HepG2 (cell line): ENCODE results near the gene PRKAG1. TPM values are rescaled to one million over a fixed set of nuclear protein-coding genes. Genes with fewer than 3 reads are reported as not detected.

Experiments
- EP300 ChIP-seq, 3 experiments: sonication (generic) in 1 of 3; formaldehyde crosslinking in 1 of 3; IDR thresholded peaks; 2 replicates each; pipeline versions ENCODE4 v1.5.1 to v1.6.1; 2011 to 2020; ENCODE audit warnings: low read depth in 2 of 3, low read length in 2 of 3, borderline replicate concordance in 1 of 3, improper control_type of control experiment in 1 of 3, mild to moderate bottlenecking in 1 of 3, missing genetic modification reagents in 1 of 3, moderate library complexity in 1 of 3
- GATAD2A ChIP-seq: IDR thresholded peaks from 2 replicates; pipeline ENCODE4 v1.6.1; 2016
- NFYB ChIP-seq: sonication (generic); formaldehyde crosslinking; IDR thresholded peaks from 2 replicates; pipeline ENCODE4 v1.4.0; 2020; ENCODE audit warnings: missing genetic modification reagents
- PHB2 ChIP-seq: fragments of 450-650 bp; IDR thresholded peaks from 2 replicates; pipeline ENCODE4 v1.6.1; 2018; ENCODE audit not compliant: partially characterized antibody
- RXRB ChIP-seq: IDR thresholded peaks from 2 replicates; pipeline ENCODE4 v1.6.1; 2016; ENCODE audit warnings: borderline replicate concordance, missing genetic modification reagents, missing compliant biosample characterization
- SOX13 ChIP-seq, 3 experiments: fragments of 450-650 bp in 1 of 3; sonication (generic) in 1 of 3; formaldehyde crosslinking in 1 of 3; IDR thresholded peaks in 2 of 3; conservative IDR thresholded peaks in 1 of 3; 2 replicates each; pipeline versions ENCODE4 v1.5.0 to v1.6.1; 2016 to 2020; ENCODE audit warnings: antibody characterized with exemption in 1 of 3, mild to moderate bottlenecking in 1 of 3, missing compliant biosample characterization in 1 of 3, missing genetic modification reagents in 1 of 3, moderate library complexity in 1 of 3
- ZNF367 ChIP-seq: sonication (generic); formaldehyde crosslinking; IDR thresholded peaks from 2 replicates; pipeline ENCODE4 v1.4.0; 2020; ENCODE audit warnings: missing genetic modification reagents, borderline replicate concordance
- ZNF841 ChIP-seq: sonication (generic); formaldehyde crosslinking; IDR thresholded peaks from 2 replicates; pipeline ENCODE4 v1.8.1; 2023; ENCODE audit warnings: missing genetic modification reagents, borderline replicate concordance
- polyA plus RNA-seq, 8 experiments: library from polyadenylated mRNA; depleted of rRNA in 3 of 8; stranded (reverse) in 7 of 8; unstranded in 1 of 8; fragments of >200 nt; fragmentation: Illumina TruSeq in 4 of 8; extraction: Trizol in 4 of 8; gene quantifications; 2 replicates each; pipeline versions ENCODE4 v1.2.1 to v1.2.3, GENCODE V29; 2011 to 2016; ENCODE audit warnings: low read depth in 4 of 8, missing spikeins in 1 of 8, mixed read lengths in 1 of 8; ENCODE audit not compliant: insufficient read depth in 1 of 8
- total RNA-seq, 5 experiments: library from RNA; depleted of rRNA; stranded (reverse); fragments of >200 nt; fragmentation: Illumina TruSeq; extraction: Trizol; gene quantifications; 2 replicates each; pipeline ENCODE4 v1.2.3, GENCODE V29; 2016; ENCODE audit warnings: low read depth in 1 of 5
- TF ChIP-seq, protein P1 (sequence below): sonication (generic); formaldehyde crosslinking; IDR thresholded peaks from 2 replicates; pipeline ENCODE4 v1.5.1; 2020; ENCODE audit warnings: mild to moderate bottlenecking, missing genetic modification reagents, borderline replicate concordance
- TF ChIP-seq, protein P2 (sequence below): sonication (generic); formaldehyde crosslinking; IDR thresholded peaks from 2 replicates; pipeline ENCODE4 v1.4.0; 2020; ENCODE audit warnings: mild to moderate bottlenecking, missing genetic modification reagents
- TF ChIP-seq, protein P3 (sequence below): sonication (generic); formaldehyde crosslinking; IDR thresholded peaks from 2 replicates; pipeline ENCODE4 v1.8.0; 2022; ENCODE audit warnings: mild to moderate bottlenecking, missing genetic modification reagents; ENCODE audit not compliant: insufficient replicate concordance
- TF ChIP-seq, protein P4 (sequence below): sonication (generic); formaldehyde crosslinking; IDR thresholded peaks from 2 replicates; pipeline ENCODE4 v1.5.0; 2020; ENCODE audit warnings: mild to moderate bottlenecking, missing genetic modification reagents
- TF ChIP-seq, protein P5 (sequence below): sonication (generic); formaldehyde crosslinking; IDR thresholded peaks from 2 replicates; pipeline ENCODE4 v1.5.0; 2020; ENCODE audit warnings: mild to moderate bottlenecking, missing genetic modification reagents

The PRKAG1 gene
- total and polyA plus RNA-seq, 2 of the 13 experiments (the other 11 are each of a cell fraction or from before 2014, with no cell fraction given): 26.1 to 32.8 TPM

DNA sequence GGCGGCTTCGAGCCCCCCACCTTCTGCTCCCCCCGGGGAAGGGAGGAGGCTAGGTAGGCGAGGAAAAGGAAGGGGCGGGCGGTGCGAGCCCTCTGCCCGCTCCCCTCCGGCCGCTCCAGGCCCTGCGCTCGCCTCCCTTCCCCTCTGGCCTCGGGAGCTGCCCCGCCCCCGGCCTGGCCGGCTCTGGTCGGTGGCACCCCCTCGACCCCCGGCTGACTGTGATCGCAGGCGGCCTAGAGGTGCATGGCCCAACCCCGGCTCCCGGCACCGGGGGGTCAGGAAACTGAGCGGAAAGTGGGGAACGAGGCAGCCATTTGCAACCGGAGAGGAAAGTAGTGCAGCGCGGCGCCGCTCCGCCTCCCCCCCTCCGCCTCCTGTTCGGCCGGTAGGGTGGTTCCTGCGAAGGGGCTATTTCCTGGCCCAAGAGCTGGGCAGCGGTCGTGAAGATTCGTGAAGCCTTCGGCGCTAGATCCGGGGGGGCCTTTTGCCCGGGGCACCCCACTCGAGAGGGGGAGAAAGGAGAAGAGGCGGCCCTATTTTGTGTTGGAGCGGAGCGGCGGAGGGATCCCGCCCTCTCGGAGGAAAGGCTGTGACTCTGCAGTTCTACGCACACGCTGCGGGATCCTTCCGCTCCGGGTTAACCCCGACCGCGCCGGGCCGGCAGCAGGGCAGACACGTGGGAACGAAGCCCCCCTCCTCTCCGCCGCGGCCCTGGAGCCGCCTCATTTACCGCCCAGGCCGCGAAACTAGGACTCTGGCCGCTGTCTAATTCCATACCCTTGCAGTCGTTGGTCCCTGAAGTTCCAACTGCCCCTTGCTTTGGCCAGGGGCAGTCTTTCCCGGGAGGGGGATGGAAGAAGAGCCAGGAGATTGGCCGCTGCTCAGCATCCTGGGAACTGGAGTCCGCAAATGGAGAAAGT, 41.9 kb upstream of the PRKAG1 start, which contains the start of gene KMT2D (continued):
- TF ChIP-seq PHB2 (no peak), EP300 (IDR thresholded peaks at IDR 0.05; ENCODE audit: low read depth in 2 of 2, low read length in 2 of 2) (0 out of 4 replicates have a peak, but pooled peaks of 1 of the 2 experiments have one; percentile 44), EP300 (CRISPR knock-in tag; IDR thresholded peaks at IDR 0.05; ENCODE audit: borderline replicate concordance) (peak; percentile 73), ZNF841 (CRISPR knock-in tag) (peak; percentile 36; the same call in 1 of the 2 replicates), RXRB (CRISPR knock-in tag) (peak; percentile 58), ZNF367 (peak; percentile 23; the same call in 1 of the 2 replicates), NFYB (peak; percentile 33; the same call in 1 of the 2 replicates), GATAD2A (peak; percentile 80), SOX13 (IDR thresholded peaks at IDR 0.05) (no peak), SOX13 (CRISPR knock-in tag; conservative IDR thresholded peaks at IDR 0.05 in 1 of 2, IDR thresholded peaks at IDR 0.05 in 1 of 2) (peak in 1 of 2 experiments; percentile 57; a peak in 2 of 4 replicates)
- TF ChIP-seq, protein P1, sequence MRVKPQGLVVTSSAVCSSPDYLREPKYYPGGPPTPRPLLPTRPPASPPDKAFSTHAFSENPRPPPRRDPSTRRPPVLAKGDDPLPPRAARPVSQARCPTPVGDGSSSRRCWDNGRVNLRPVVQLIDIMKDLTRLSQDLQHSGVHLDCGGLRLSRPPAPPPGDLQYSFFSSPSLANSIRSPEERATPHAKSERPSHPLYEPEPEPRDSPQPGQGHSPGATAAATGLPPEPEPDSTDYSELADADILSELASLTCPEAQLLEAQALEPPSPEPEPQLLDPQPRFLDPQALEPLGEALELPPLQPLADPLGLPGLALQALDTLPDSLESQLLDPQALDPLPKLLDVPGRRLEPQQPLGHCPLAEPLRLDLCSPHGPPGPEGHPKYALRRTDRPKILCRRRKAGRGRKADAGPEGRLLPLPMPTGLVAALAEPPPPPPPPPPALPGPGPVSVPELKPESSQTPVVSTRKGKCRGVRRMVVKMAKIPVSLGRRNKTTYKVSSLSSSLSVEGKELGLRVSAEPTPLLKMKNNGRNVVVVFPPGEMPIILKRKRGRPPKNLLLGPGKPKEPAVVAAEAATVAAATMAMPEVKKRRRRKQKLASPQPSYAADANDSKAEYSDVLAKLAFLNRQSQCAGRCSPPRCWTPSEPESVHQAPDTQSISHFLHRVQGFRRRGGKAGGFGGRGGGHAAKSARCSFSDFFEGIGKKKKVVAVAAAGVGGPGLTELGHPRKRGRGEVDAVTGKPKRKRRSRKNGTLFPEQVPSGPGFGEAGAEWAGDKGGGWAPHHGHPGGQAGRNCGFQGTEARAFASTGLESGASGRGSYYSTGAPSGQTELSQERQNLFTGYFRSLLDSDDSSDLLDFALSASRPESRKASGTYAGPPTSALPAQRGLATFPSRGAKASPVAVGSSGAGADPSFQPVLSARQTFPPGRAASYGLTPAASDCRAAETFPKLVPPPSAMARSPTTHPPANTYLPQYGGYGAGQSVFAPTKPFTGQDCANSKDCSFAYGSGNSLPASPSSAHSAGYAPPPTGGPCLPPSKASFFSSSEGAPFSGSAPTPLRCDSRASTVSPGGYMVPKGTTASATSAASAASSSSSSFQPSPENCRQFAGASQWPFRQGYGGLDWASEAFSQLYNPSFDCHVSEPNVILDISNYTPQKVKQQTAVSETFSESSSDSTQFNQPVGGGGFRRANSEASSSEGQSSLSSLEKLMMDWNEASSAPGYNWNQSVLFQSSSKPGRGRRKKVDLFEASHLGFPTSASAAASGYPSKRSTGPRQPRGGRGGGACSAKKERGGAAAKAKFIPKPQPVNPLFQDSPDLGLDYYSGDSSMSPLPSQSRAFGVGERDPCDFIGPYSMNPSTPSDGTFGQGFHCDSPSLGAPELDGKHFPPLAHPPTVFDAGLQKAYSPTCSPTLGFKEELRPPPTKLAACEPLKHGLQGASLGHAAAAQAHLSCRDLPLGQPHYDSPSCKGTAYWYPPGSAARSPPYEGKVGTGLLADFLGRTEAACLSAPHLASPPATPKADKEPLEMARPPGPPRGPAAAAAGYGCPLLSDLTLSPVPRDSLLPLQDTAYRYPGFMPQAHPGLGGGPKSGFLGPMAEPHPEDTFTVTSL (CRISPR knock-in tag): peak; percentile 57; the same call in 1 of the 2 replicates
- TF ChIP-seq, protein P2, sequence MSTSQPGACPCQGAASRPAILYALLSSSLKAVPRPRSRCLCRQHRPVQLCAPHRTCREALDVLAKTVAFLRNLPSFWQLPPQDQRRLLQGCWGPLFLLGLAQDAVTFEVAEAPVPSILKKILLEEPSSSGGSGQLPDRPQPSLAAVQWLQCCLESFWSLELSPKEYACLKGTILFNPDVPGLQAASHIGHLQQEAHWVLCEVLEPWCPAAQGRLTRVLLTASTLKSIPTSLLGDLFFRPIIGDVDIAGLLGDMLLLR (CRISPR knock-in tag): peak; percentile 64; the same call in 1 of the 2 replicates
- TF ChIP-seq, protein P3, sequence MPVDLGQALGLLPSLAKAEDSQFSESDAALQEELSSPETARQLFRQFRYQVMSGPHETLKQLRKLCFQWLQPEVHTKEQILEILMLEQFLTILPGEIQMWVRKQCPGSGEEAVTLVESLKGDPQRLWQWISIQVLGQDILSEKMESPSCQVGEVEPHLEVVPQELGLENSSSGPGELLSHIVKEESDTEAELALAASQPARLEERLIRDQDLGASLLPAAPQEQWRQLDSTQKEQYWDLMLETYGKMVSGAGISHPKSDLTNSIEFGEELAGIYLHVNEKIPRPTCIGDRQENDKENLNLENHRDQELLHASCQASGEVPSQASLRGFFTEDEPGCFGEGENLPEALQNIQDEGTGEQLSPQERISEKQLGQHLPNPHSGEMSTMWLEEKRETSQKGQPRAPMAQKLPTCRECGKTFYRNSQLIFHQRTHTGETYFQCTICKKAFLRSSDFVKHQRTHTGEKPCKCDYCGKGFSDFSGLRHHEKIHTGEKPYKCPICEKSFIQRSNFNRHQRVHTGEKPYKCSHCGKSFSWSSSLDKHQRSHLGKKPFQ (CRISPR knock-in tag): peak; percentile 80
- TF ChIP-seq, protein P4, sequence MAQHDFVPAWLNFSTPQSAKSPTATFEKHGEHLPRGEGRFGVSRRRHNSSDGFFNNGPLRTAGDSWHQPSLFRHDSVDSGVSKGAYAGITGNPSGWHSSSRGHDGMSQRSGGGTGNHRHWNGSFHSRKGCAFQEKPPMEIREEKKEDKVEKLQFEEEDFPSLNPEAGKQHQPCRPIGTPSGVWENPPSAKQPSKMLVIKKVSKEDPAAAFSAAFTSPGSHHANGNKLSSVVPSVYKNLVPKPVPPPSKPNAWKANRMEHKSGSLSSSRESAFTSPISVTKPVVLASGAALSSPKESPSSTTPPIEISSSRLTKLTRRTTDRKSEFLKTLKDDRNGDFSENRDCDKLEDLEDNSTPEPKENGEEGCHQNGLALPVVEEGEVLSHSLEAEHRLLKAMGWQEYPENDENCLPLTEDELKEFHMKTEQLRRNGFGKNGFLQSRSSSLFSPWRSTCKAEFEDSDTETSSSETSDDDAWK (CRISPR knock-in tag): no peak
- TF ChIP-seq, protein P5, sequence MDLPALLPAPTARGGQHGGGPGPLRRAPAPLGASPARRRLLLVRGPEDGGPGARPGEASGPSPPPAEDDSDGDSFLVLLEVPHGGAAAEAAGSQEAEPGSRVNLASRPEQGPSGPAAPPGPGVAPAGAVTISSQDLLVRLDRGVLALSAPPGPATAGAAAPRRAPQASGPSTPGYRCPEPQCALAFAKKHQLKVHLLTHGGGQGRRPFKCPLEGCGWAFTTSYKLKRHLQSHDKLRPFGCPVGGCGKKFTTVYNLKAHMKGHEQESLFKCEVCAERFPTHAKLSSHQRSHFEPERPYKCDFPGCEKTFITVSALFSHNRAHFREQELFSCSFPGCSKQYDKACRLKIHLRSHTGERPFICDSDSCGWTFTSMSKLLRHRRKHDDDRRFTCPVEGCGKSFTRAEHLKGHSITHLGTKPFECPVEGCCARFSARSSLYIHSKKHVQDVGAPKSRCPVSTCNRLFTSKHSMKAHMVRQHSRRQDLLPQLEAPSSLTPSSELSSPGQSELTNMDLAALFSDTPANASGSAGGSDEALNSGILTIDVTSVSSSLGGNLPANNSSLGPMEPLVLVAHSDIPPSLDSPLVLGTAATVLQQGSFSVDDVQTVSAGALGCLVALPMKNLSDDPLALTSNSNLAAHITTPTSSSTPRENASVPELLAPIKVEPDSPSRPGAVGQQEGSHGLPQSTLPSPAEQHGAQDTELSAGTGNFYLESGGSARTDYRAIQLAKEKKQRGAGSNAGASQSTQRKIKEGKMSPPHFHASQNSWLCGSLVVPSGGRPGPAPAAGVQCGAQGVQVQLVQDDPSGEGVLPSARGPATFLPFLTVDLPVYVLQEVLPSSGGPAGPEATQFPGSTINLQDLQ (CRISPR knock-in tag): peak; percentile 47; the same call in 1 of the 2 replicates
